ENCODE measurements around the gene VPS13D. TPM values are rescaled to one million over a fixed set of nuclear protein-coding genes. Genes with fewer than 3 reads are reported as not detected.
"Not testable (repeated sequence)": the region's sequence is repeated elsewhere in the genome, so short reads cannot be mapped to it uniquely, and the experiment has no call there.

The VPS13D gene
- total and polyA plus RNA-seq, 2 donors (not counting 3 experiments of a cell fraction or from before 2014, with no cell fraction given), result 13.6 to 48.5 TPM

DNA sequence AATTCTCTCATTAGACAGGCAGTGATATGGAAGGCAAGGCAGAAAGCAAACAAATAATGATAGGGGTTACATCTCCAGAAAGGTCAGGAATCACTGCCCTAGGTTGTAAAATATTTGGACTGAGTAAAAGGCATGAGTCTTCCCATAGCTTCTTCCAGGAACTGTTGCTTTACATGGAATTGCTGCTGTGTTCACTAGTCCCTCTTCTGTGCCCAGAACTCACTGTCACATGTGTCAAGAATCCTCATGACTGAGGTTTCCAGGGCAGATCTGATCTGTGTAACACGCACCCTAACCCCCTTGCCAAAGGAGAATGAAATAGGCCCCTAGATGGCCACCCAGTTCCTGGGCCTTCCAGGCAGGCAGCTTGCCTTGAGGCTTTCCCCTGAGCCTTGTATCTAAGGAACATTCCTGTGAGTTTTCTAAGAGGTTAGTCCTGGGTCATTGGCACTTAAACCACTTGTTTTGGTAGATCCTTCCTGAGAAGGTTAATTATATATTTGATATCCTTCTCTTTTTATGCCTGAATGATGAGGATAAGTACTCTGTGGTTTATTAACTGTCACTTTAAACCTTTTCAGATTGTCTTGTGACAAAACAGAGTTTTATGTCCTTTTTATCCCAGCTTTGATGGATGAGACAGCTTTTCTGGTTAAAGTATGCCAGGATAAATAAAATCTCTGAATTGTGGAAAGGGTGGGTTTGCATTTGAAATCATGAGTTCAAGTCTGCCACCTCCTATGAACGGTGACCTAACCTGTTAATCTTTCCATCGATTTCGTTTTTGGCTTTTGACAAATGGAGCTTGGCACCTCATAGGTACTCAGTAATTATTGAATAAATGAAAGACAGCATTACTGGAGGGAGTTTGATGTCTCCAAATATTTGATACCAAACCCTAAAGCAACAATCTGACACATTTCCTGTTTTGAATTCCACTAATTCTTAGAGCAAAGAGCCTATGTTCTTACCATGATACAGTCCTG lies 224.9 kb downstream of the VPS13D start:
- Histone ChIP-seq H4K20me1 (replicated peaks; ENCODE audit: control insufficient read depth, extremely low read depth, insufficient read depth, low read length) (no peaks in the 10 kb centered on the region), H3K9me1 (replicated peaks; ENCODE audit: control insufficient read depth, extremely low read depth, insufficient read depth, low read length) (no peaks in the 10 kb centered on the region), H3K36me3 (ENCODE audit: control insufficient read depth in 2 of 2, extremely low read depth in 1 of 2, insufficient read depth in 2 of 2, low read length in 2 of 2) (no peaks in the 10 kb centered on the region), H3K79me2 (ENCODE audit: control insufficient read depth, insufficient read depth, low read length) (no peaks in the 10 kb centered on the region), H3K4me3 (replicated peaks in 1 of 3; ENCODE audit: insufficient read depth in 1 of 3, low read depth in 1 of 3, low read length in 3 of 3) (peak overlapping the region in 1 of 3 experiments; percentile 6), H3K4me2 (ENCODE audit: insufficient read depth, low read length) (peak overlapping the region; percentile 66), H3K9me3 (replicated peaks; ENCODE audit: control insufficient read depth, insufficient read depth, low read length) (no peaks in the 10 kb centered on the region), H2AFZ (ENCODE audit: low read depth, low read length) (no peak overlapping the region), H3K4me1 (ENCODE audit: control insufficient read depth, extremely low read depth, insufficient read depth, low read length) (peaks cover 62% of the 10 kb centered on the region), H3K27me3 (ENCODE audit: control insufficient read depth in 2 of 2, insufficient read depth in 2 of 2, low read length in 2 of 2) (no peaks in the 10 kb centered on the region), H3K9ac (replicated peaks; ENCODE audit: extremely low read depth, insufficient read depth, low read length) (peak overlapping the region; percentile 32), H3K27ac (ENCODE audit: insufficient read depth, low read depth, low read length) (peak overlapping the region; percentile 88)
- DNase-seq (ENCODE audit: low read depth, low spot score) (peak; percentile 81), FAIRE-seq (peak; percentile 68)
- BruUV-seq (replicated peaks), result no TSS peak
- ChIA-PET POLR2A (interaction anchor here (1.8 to 2.4 kb wide), 2 partner anchors 19 to 24 kb away, joined by 6 to 9 read pairs; no protein-coding TSS in a partner anchor), CTCF (interaction anchor here (0.8 to 1.5 kb wide), 8 partner anchors 9 to 161 kb away, joined by 3 to 9 read pairs (median 3); no protein-coding TSS in a partner anchor)
- dilution Hi-C loops (cut with MboI; ENCODE audit: extremely low pct_ligation_motif_present, low sequenced_read_pairs), result no loop called here
- intact Hi-C loops (cut with micrococcal nuclease), result loop anchor here (1.0 to 2.0 kb wide), 5 partner anchors 20 to 165 kb away; no protein-coding TSS in a partner anchor
- TF ChIP-seq EZH2 (IDR thresholded peaks at IDR 0.05; ENCODE audit: borderline replicate concordance, low read depth, low read length, severe bottlenecking) (no peak), FOS (IDR thresholded peaks at IDR 0.05; ENCODE audit: borderline replicate concordance, insufficient read depth, low read length) (peak; percentile 60), JUN (IDR thresholded peaks at IDR 0.05; ENCODE audit: borderline replicate concordance, insufficient read depth, insufficient read length, low read depth) (peak; percentile 62)

DNA sequence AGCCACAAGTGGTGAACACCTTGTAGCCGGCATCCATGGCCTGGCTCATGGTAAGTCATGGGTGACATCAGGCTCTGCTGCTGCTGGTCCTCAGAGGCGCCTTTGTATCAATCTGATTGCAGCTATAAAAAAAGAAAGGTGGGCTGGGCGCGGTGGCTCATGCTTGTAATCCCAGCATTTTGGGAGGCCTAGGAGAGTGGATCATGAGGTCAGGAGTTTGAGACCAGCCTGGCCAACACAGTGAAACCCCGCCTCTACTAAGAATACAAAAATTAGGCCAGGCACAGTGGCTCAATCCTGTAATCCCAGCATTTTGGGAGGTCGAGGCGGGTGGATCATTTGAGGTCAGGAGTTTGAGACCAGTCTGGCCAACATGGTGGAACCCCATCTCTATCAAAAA lies 226.3 kb downstream of the VPS13D start:
- Histone ChIP-seq H3K4me1 (ENCODE audit: control insufficient read depth, extremely low read depth, insufficient read depth, low read length) (peaks cover 63% of the 10 kb centered on the region), H3K27ac (ENCODE audit: insufficient read depth, low read depth, low read length) (peak overlapping the region; percentile 88)
- H3K4me2 ChIP-seq (ENCODE audit: insufficient read depth, low read length), result not testable (repeated sequence)

More for the DNA sequence above, 226.3 kb downstream of the VPS13D start:
- H3K36me3 ChIP-seq (ENCODE audit: control insufficient read depth in 2 of 2, extremely low read depth in 1 of 2, insufficient read depth in 2 of 2, low read length in 2 of 2); H3K9me1 ChIP-seq (replicated peaks; ENCODE audit: control insufficient read depth, extremely low read depth, insufficient read depth, low read length); H3K9me3 ChIP-seq (replicated peaks; ENCODE audit: control insufficient read depth, insufficient read depth, low read length); H3K27me3 ChIP-seq (ENCODE audit: control insufficient read depth in 2 of 2, insufficient read depth in 2 of 2, low read length in 2 of 2); intact Hi-C loops (cut with micrococcal nuclease); H2AFZ ChIP-seq (ENCODE audit: low read depth, low read length); H3K9ac ChIP-seq (replicated peaks; ENCODE audit: extremely low read depth, insufficient read depth, low read length); BruUV-seq (replicated peaks); FAIRE-seq; H4K20me1 ChIP-seq (replicated peaks; ENCODE audit: control insufficient read depth, extremely low read depth, insufficient read depth, low read length); DNase-seq (ENCODE audit: low read depth, low spot score); POLR2A ChIA-PET; H3K4me3 ChIP-seq (replicated peaks in 1 of 3; ENCODE audit: insufficient read depth in 1 of 3, low read depth in 1 of 3, low read length in 3 of 3); H3K79me2 ChIP-seq (ENCODE audit: control insufficient read depth, insufficient read depth, low read length); dilution Hi-C loops (cut with MboI; ENCODE audit: extremely low pct_ligation_motif_present, low sequenced_read_pairs): not testable (repeated sequence)
- CTCF ChIA-PET, result interaction anchor here (1.2 to 1.6 kb wide), 6 partner anchors 9 to 203 kb away, joined by 3 to 5 read pairs (median 4); no protein-coding TSS in a partner anchor

All from endothelial cell of umbilical vein (primary cell).